ENCODE results near the gene GRAP2.

GRCh38 chr22:39965748-39966147 is 64.9 kb downstream of the GRAP2 start:
- TF ChIP-seq CTCF (IDR thresholded peaks at IDR 0.05), result no peak
- TF ChIP-seq POLR2A (IDR thresholded peaks at IDR 0.05), result no peak
